ENCODE measurements around the gene CLEC4M.
"Not testable (repeated sequence)": the region's sequence is repeated elsewhere in the genome, so short reads cannot be mapped to it uniquely, and the experiment has no call there.

CLEC4M gene

GRCh38 chr19:7815325-7815724, 52.3 kb downstream of the CLEC4M start:
- DNase-seq (ENCODE audit: low spot score) = no peak

- DNase-seq (ENCODE audit: low spot score) = not testable (repeated sequence)
These were observed 53.0 kb downstream of the CLEC4M start for GRCh38 chr19:7816040-7816439.

GRCh38 chr19:7817801-7818200, 54.8 kb downstream of the CLEC4M start:
- no peak for DNase-seq (ENCODE audit: low spot score)

- no peak for DNase-seq (ENCODE audit: low spot score)
These were observed 55.8 kb downstream of the CLEC4M start for GRCh38 chr19:7818806-7819205.
